Gastroesophageal sphincter (tissue), 4 donors: ENCODE data around the gene VEZF1. TPM values are rescaled to one million over a fixed set of nuclear protein-coding genes. Genes with fewer than 3 reads are reported as not detected.
"Not testable (repeated sequence)": the region's sequence is repeated elsewhere in the genome, so short reads cannot be mapped to it uniquely, and the experiment has no call there.

Source experiments
- ATAC-seq: fragments of 150-250 bp; one replicate; pipeline ENCODE4 v1.9.1; 2016; ENCODE audit warnings: mild to moderate bottlenecking, moderate library complexity
- H3K27ac ChIP-seq, 4 donors: fragments of 200-600 bp; sonication (generic) in 3 of 4; 1 replicate in 3 of 4; 2 replicates in 1 of 4; pipeline ENCODE4 v1.5.1; 2016 to 2019
- H3K27me3 ChIP-seq: fragments of 200-600 bp; sonication (generic); one replicate; pipeline ENCODE4 v1.5.1; 2019
- H3K36me3 ChIP-seq, 2 donors: fragments of 200-600 bp; sonication (generic); one replicate each; pipeline ENCODE4 v1.5.1; 2019; ENCODE audit warnings: control low read depth in 1 of 2
- H3K4me1 ChIP-seq, 3 donors: fragments of 200-600 bp; sonication (generic); 1 replicate in 2 of 3; 2 replicates in 1 of 3; pipeline ENCODE4 v1.5.1; 2016 to 2019; ENCODE audit warnings: control low read depth in 2 of 3
- H3K4me3 ChIP-seq, 2 donors: fragments of 200-600 bp; sonication (generic); one replicate each; pipeline ENCODE4 v1.5.1; 2019; ENCODE audit warnings: mild to moderate bottlenecking in 1 of 2, moderate library complexity in 1 of 2
- H3K9me3 ChIP-seq, 3 donors: fragments of 200-600 bp; sonication (generic); one replicate each; pipeline ENCODE4 v1.5.1; 2017 to 2019; ENCODE audit warnings: control low read depth in 2 of 3
- EP300 ChIP-seq: sonication (generic); formaldehyde crosslinking; IDR thresholded peaks from one replicate; pipeline ENCODE4 v1.6.1; 2017; ENCODE audit warnings: antibody characterized with exemption, mild to moderate bottlenecking
- POLR2A ChIP-seq, 2 donors: fragments of 450-650 bp; IDR thresholded peaks; one replicate each; pipeline ENCODE4 v1.6.1; 2017; ENCODE audit warnings: antibody characterized with exemption in 2 of 2, mild to moderate bottlenecking in 2 of 2, moderate library complexity in 1 of 2
- POLR2AphosphoS5 ChIP-seq: sonication (generic); formaldehyde crosslinking; IDR thresholded peaks from one replicate; pipeline ENCODE4 v1.6.1; 2017; ENCODE audit warnings: antibody characterized with exemption
- WGBS, 2 donors: methylation state at CpG; one replicate each; pipeline ENCODE4 v1.1.5; 2018; ENCODE audit warnings: low coverage in 1 of 2; 5-methylcytosine and 5-hydroxymethylcytosine counted together
- total RNA-seq, 4 donors: library from RNA; depleted of rRNA; stranded (reverse); fragments of >200 nt; gene quantifications; one replicate each; pipeline ENCODE4 v1.1.0, GENCODE V29; 2016
- TF ChIP-seq, protein P1 (sequence below), 4 experiments: fragments of 200-600 bp in 2 of 4; fragments of 450-650 bp in 2 of 4; sonication (generic) in 1 of 4; IDR thresholded peaks; one replicate each; pipeline ENCODE4 v1.5.1; 2017 to 2019; ENCODE audit warnings: antibody characterized with exemption in 4 of 4, mild to moderate bottlenecking in 2 of 4, moderate library complexity in 2 of 4

The VEZF1 gene
- total RNA-seq, 4 donors from 2014 or later = 115 to 148 (median 132) TPM

DNA sequence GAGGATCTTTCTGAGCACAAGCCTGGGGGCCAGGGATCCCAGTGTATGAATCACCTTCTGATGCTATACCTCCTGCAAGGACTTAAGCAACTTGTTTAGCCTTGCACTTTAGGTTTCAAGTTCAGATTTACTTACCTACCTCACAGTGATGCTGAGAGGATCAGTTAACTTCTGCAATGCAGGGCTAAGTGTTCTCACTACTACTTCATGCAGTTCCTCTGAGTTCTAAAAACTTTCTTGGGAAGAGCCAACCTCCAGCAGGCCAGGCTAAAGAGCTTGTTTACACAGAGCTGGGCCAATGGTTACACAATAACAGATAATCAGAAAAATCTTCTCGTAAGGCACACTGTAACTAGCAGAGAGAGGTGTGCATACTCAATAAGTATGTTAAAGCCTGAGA, 13.0 kb downstream of the VEZF1 start:
- 6 to 10% methylated on average over 1 of the region's 1 CpG for WGBS, 2 donors
- H3K27ac ChIP-seq = peak overlapping the region in 3 of 4 donors; percentile 27 to 58 (median 38)

GRCh38 chr17:57974053-57974824, 13.8 kb downstream of the VEZF1 start:
- H3K4me3 ChIP-seq, H3K9me3 ChIP-seq, ATAC-seq, H3K27me3 ChIP-seq: not testable (repeated sequence)
- H3K36me3 ChIP-seq = peaks cover 10 to 81% of the 10 kb centered on the region in 2 donors
- 77 to 82% methylated on average over 2 to 4 of the region's 4 CpGs for WGBS, 2 donors
- peaks cover 7 to 47% (median 11%) of the 10 kb centered on the region in 3 donors for H3K4me1 ChIP-seq
- peak overlapping the region in 3 of 4 donors; percentile 33 to 58 (median 38) for H3K27ac ChIP-seq

More for the DNA sequence above, 13.0 kb downstream of the VEZF1 start:
- ATAC-seq = peak; percentile 65
- H3K4me1 ChIP-seq = peaks cover 7 to 55% (median 11%) of the 10 kb centered on the region in 3 donors
- TF ChIP-seq POLR2AphosphoS5 (peak; percentile 32), EP300 (no peak)
- TF ChIP-seq, protein P1, sequence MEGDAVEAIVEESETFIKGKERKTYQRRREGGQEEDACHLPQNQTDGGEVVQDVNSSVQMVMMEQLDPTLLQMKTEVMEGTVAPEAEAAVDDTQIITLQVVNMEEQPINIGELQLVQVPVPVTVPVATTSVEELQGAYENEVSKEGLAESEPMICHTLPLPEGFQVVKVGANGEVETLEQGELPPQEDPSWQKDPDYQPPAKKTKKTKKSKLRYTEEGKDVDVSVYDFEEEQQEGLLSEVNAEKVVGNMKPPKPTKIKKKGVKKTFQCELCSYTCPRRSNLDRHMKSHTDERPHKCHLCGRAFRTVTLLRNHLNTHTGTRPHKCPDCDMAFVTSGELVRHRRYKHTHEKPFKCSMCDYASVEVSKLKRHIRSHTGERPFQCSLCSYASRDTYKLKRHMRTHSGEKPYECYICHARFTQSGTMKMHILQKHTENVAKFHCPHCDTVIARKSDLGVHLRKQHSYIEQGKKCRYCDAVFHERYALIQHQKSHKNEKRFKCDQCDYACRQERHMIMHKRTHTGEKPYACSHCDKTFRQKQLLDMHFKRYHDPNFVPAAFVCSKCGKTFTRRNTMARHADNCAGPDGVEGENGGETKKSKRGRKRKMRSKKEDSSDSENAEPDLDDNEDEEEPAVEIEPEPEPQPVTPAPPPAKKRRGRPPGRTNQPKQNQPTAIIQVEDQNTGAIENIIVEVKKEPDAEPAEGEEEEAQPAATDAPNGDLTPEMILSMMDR (IDR thresholded peaks at IDR 0.05) = no peak
- H3K4me3 ChIP-seq = no peak overlapping the region
- peaks cover 10 to 89% of the 10 kb centered on the region in 2 donors for H3K36me3 ChIP-seq
- H3K9me3 ChIP-seq = no peaks in the 10 kb centered on the region
- H3K27me3 ChIP-seq = no peaks in the 10 kb centered on the region

- Histone ChIP-seq H3K36me3 (peaks cover 4 to 60% of the 10 kb centered on the region in 2 donors), H3K4me1 (peaks cover 7 to 29% (median 11%) of the 10 kb centered on the region in 3 donors), H3K9me3 (no peaks in the 10 kb centered on the region), H3K27ac (no peak overlapping the region), H3K27me3 (no peaks in the 10 kb centered on the region), H3K4me3 (no peak overlapping the region)
- no peak for TF ChIP-seq POLR2A (IDR thresholded peaks at IDR 0.05)
- 14 to 33% methylated on average over 1 of the region's 1 CpG for WGBS, 2 donors
- ATAC-seq = no peak
Measured at GRCh38 chr17:57972151-57972550, 15.9 kb downstream of the VEZF1 start.

DNA sequence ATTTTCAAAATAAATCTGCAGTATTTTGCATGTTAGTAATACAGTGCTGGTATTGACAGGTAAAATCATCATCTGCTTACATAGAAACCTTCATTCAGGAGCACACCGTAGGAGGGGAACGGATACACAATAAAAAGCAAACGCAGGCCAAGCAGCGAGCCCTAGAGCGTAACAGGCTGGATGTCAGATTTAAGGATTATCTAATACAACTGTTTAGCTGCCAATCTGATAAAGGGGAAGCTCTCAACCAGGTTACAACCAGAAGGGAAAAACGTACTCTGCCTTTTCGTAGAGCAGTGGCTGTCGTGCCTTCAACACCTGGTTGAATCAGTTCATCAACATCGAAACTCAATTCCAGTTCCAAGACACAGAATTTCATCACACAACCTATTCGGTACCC, 16.5 kb downstream of the VEZF1 start:
- Histone ChIP-seq H3K27ac (no peak overlapping the region), H3K27me3 (no peaks in the 10 kb centered on the region), H3K36me3 (peaks cover 0 to 55% of the 10 kb centered on the region in 2 donors), H3K4me1 (peaks cover 7 to 23% (median 11%) of the 10 kb centered on the region in 3 donors), H3K4me3 (no peak overlapping the region), H3K9me3 (no peaks in the 10 kb centered on the region)
- TF ChIP-seq POLR2A (IDR thresholded peaks at IDR 0.05) = no peak
- no peak for TF ChIP-seq POLR2AphosphoS5
- TF ChIP-seq, protein P1 (IDR thresholded peaks at IDR 0.05) = no peak
- no peak for TF ChIP-seq EP300
- WGBS, 2 donors = 66 to 87% methylated on average over 10 of the region's 10 CpGs
- no peak for ATAC-seq

DNA sequence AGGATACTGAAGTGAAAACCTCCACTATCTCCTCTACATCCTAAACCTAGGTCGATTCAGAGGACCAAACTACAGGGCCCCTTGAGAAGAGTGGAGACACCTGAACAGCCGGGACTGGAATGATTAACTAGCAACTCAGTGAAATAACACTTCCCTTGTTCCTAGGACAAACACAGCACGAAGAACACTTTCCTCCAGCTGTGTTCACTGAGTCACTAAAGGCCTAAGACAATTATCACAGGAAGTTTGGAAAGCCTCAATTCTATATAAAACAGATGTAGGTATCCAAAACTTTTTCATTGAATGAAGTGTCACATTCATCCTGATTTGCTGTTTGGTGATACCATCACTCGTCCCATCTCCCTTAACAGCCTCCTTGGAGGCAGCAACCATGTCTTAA, 17.3 kb downstream of the VEZF1 start:
- Histone ChIP-seq H3K27ac (peak overlapping the region in 2 of 4 donors; percentile 5 to 38), H3K4me3 (no peak overlapping the region), H3K4me1 (peaks cover 6 to 14% (median 9%) of the 10 kb centered on the region in 3 donors), H3K36me3 (peaks cover 0 to 46% of the 10 kb centered on the region in 2 donors), H3K27me3 (no peaks in the 10 kb centered on the region), H3K9me3 (no peaks in the 10 kb centered on the region)
- 44 to 48% methylated on average over 2 to 4 of the region's 4 CpGs for WGBS, 2 donors
- no peak for ATAC-seq
- TF ChIP-seq POLR2A (IDR thresholded peaks at IDR 0.05) (no peak), POLR2AphosphoS5 (no peak), EP300 (no peak)
- TF ChIP-seq, protein P1 (IDR thresholded peaks at IDR 0.05) = no peak

DNA sequence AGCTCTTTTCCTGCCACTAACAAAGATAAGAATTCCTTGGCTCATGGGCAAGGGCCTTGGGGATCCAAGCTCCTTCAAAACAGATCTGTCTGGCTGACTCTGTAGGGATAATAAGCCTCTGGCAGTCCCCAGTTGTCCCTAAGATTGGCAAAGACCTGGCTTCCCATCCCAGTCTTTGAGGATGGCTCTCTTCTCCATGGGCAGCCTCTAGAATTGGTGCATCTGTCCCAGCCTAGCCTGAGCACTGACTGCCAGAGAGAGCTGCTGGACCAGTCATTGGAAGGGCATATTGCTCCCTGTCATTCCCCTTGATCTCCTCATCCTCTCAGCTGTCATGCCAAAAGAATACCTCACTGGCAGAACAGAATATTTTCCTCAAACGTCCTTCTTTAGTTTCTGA, 19.6 kb downstream of the VEZF1 start:
- TF ChIP-seq POLR2A (IDR thresholded peaks at IDR 0.05) = no peak
- TF ChIP-seq, protein P1 (IDR thresholded peaks at IDR 0.05) = no peak
- TF ChIP-seq POLR2AphosphoS5 = no peak
- no peak for TF ChIP-seq EP300
- no peaks in the 10 kb centered on the region for H3K4me1 ChIP-seq
- no peak overlapping the region for H3K4me3 ChIP-seq
- H3K36me3 ChIP-seq = peaks cover 0 to 25% of the 10 kb centered on the region in 2 donors
- H3K27ac ChIP-seq = no peak overlapping the region
- no peaks in the 10 kb centered on the region for H3K9me3 ChIP-seq
- no peaks in the 10 kb centered on the region for H3K27me3 ChIP-seq
- ATAC-seq = no peak
- WGBS, 2 donors = 43 to 63% methylated on average over 1 of the region's 1 CpG
